PFSK-1 (cell line): Measurements from ENCODE around the gene ATP5PO.

Experiments
- FOXP2 ChIP-seq: optimal IDR thresholded peaks from 2 replicates; pipeline ENCODE3; 2011; ENCODE audit warnings: borderline replicate concordance, control low read depth, inconsistent platforms; ENCODE audit not compliant: insufficient read depth; ENCODE audit errors: extremely low read length, extremely low read depth
- POLR2AphosphoS5 ChIP-seq: IDR thresholded peaks from 2 replicates; pipeline ENCODE4 v1.6.1; 2012; ENCODE audit warnings: low read depth, mild to moderate bottlenecking, control low read depth, low read length, moderate library complexity
- SIN3A ChIP-seq: IDR thresholded peaks from 2 replicates; pipeline ENCODE4 v1.6.1; 2012; ENCODE audit warnings: mild to moderate bottlenecking, low read length, moderate library complexity, borderline replicate concordance; ENCODE audit not compliant: insufficient read depth
- TAF1 ChIP-seq: IDR thresholded peaks from 2 replicates; pipeline ENCODE4 v1.6.1; 2012; ENCODE audit warnings: low read length, control low read depth, borderline replicate concordance; ENCODE audit not compliant: insufficient read depth
- TF ChIP-seq, protein P1 (sequence below), 2 experiments: IDR thresholded peaks; 2 replicates each; pipeline versions ENCODE4 v1.6.1 to v1.8.0; 2011 to 2012; ENCODE audit warnings: low read depth in 2 of 2, low read length in 2 of 2, control low read depth in 1 of 2, inconsistent platforms in 1 of 2, mild to moderate bottlenecking in 1 of 2, moderate library complexity in 1 of 2; ENCODE audit not compliant: insufficient read depth in 1 of 2

DNA sequence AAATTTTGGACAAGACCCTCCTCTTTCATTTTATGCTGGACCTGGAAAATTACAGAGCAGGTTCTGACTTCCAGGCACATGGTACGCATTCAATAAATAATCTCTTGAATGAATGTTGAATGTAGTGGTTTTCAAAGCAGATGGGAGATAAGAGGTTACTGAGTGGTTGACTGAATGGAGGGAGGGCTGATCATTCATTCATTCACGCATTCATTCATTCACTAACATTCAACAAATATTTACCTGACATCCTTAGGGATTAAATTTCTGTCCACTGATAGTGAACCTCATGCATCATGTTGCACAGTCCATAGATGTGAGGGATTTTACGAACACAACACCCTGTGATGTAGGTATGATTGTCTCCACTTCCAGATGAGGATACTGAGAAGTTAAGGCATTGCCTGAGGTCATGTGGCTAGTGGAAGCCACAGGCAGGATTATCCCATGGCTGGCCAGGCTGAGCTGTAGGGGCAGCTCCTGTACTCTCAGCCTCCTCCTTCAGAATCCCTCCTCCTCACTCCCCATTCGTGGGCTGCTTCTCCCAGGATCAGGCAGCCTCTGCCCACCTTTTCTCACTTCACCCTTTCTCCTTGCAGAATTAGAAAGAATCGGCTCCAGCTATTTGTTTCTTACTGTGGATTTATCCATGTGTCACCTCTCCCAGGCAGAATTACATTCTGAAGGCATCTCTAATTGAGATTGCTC lies 48.4 kb upstream of the ATP5PO start:
- TF ChIP-seq, protein P1, sequence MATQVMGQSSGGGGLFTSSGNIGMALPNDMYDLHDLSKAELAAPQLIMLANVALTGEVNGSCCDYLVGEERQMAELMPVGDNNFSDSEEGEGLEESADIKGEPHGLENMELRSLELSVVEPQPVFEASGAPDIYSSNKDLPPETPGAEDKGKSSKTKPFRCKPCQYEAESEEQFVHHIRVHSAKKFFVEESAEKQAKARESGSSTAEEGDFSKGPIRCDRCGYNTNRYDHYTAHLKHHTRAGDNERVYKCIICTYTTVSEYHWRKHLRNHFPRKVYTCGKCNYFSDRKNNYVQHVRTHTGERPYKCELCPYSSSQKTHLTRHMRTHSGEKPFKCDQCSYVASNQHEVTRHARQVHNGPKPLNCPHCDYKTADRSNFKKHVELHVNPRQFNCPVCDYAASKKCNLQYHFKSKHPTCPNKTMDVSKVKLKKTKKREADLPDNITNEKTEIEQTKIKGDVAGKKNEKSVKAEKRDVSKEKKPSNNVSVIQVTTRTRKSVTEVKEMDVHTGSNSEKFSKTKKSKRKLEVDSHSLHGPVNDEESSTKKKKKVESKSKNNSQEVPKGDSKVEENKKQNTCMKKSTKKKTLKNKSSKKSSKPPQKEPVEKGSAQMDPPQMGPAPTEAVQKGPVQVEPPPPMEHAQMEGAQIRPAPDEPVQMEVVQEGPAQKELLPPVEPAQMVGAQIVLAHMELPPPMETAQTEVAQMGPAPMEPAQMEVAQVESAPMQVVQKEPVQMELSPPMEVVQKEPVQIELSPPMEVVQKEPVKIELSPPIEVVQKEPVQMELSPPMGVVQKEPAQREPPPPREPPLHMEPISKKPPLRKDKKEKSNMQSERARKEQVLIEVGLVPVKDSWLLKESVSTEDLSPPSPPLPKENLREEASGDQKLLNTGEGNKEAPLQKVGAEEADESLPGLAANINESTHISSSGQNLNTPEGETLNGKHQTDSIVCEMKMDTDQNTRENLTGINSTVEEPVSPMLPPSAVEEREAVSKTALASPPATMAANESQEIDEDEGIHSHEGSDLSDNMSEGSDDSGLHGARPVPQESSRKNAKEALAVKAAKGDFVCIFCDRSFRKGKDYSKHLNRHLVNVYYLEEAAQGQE (IDR thresholded peaks at IDR 0.05; ENCODE audit: insufficient read depth in 1 of 2, low read depth in 2 of 2, low read length in 2 of 2), result no peak
- no peak for TF ChIP-seq SIN3A
- TF ChIP-seq POLR2AphosphoS5, result no peak
- TF ChIP-seq TAF1, result no peak
- no peak for TF ChIP-seq FOXP2
